H1 (cell line): Measurements from ENCODE around the gene INPP4B. TPM values are rescaled to one million over a fixed set of nuclear protein-coding genes. Genes with fewer than 3 reads are reported as not detected.

ENCODE experiments used
- CTCF ChIA-PET: fragments of 300-600 bp; sonication (Branson Sonifier 250); formaldehyde crosslinking; loops from one replicate; lab custom pipeline; 2021; ENCODE audit not compliant: partially characterized antibody; lab: Charles Lee
- POLR2A ChIA-PET: fragments of 300-600 bp; sonication (Branson Sonifier 250); formaldehyde crosslinking; loops from one replicate; lab custom pipeline; 2021; ENCODE audit warnings: inconsistent platforms; ENCODE audit not compliant: partially characterized antibody; lab: Charles Lee
- DNase-seq, 2 experiments: peaks; one replicate each; pipeline versions ENCODE4 v3.0.0 to v3.0.0-alpha.2; 2010 to 2022; ENCODE audit warnings: low spot score in 2 of 2, low read depth in 1 of 2, mixed read lengths in 1 of 2
- FAIRE-seq: peaks from 2 replicates; lab custom pipeline; 2011; peaks lifted over from hg19 to GRCh38; lab: Jason Lieb, UNC
- H2AFZ ChIP-seq: 2 replicates; pipeline ENCODE4 v1.8.1; 2012; ENCODE audit warnings: low read length, inconsistent platforms
- H2AK5ac ChIP-seq: 2 replicates; pipeline ENCODE4 v1.6.1; 2013; ENCODE audit warnings: low read depth, low read length
- H2BK120ac ChIP-seq: replicated peaks from 2 replicates; pipeline ENCODE3; 2013; ENCODE audit warnings: low read depth, low read length, inconsistent platforms
- H2BK12ac ChIP-seq: 2 replicates; pipeline ENCODE4 v1.6.1; 2013; ENCODE audit warnings: low read depth, low read length
- H2BK15ac ChIP-seq: 2 replicates; pipeline ENCODE4 v1.6.1; 2013; ENCODE audit warnings: low read length
- H2BK20ac ChIP-seq: 2 replicates; pipeline ENCODE4 v1.6.1; 2013; ENCODE audit warnings: low read length
- H2BK5ac ChIP-seq: 2 replicates; pipeline ENCODE4 v1.6.1; 2013; ENCODE audit warnings: low read depth, low read length
- H3K14ac ChIP-seq: 2 replicates; pipeline ENCODE4 v1.6.1; 2013; ENCODE audit warnings: inconsistent platforms; ENCODE audit not compliant: insufficient read length
- H3K18ac ChIP-seq: 2 replicates; pipeline ENCODE4 v1.6.1; 2013; ENCODE audit warnings: low read length; ENCODE audit errors: extremely low read depth
- H3K23ac ChIP-seq: 2 replicates; pipeline ENCODE4 v1.6.1; 2013; ENCODE audit warnings: inconsistent platforms; ENCODE audit not compliant: insufficient read length
- H3K23me2 ChIP-seq: 2 replicates; pipeline ENCODE4 v1.6.1; 2013; ENCODE audit warnings: low read depth, low read length
- H3K27ac ChIP-seq: 2 replicates; pipeline ENCODE4 v1.6.1; 2011; ENCODE audit warnings: low read depth, low read length, inconsistent platforms
- H3K27me3 ChIP-seq, 4 experiments: replicated peaks in 1 of 4; 1 replicate in 1 of 4; 2 replicates in 3 of 4; pipeline versions ENCODE4 v1.6.1 to v1.8.1; 2011 to 2013; ENCODE audit warnings: low read length in 3 of 4, mild to moderate bottlenecking in 3 of 4, inconsistent platforms in 2 of 4, mixed read lengths in 2 of 4, moderate library complexity in 1 of 4; ENCODE audit not compliant: control insufficient read depth in 3 of 4, insufficient read depth in 3 of 4; ENCODE audit errors: extremely low read depth in 1 of 4
- H3K36me3 ChIP-seq, 4 experiments: 2 replicates each; pipeline versions ENCODE4 v1.6.1 to v1.8.1; 2011 to 2013; ENCODE audit warnings: mild to moderate bottlenecking in 4 of 4, low read length in 3 of 4, moderate library complexity in 2 of 4, control low read depth in 1 of 4, inconsistent platforms in 1 of 4; ENCODE audit not compliant: insufficient read depth in 4 of 4, control insufficient read depth in 2 of 4
- H3K4ac ChIP-seq: replicated peaks from 2 replicates; pipeline ENCODE3; 2013; ENCODE audit warnings: low read length, low read depth, mixed read lengths, inconsistent platforms; ENCODE audit not compliant: insufficient read length
- H3K4me1 ChIP-seq, 4 experiments: replicated peaks in 1 of 4; 1 replicate in 1 of 4; 2 replicates in 3 of 4; pipeline versions ENCODE4 v1.6.1 to v1.8.1; 2011 to 2013; ENCODE audit warnings: low read length in 3 of 4, inconsistent platforms in 2 of 4, mixed read lengths in 1 of 4; ENCODE audit not compliant: insufficient read depth in 4 of 4, control insufficient read depth in 3 of 4
- H3K4me2 ChIP-seq, 2 experiments: 2 replicates each; pipeline versions ENCODE4 v1.6.1 to v1.8.1; 2011 to 2013; ENCODE audit warnings: low read depth in 2 of 2, low read length in 2 of 2, control low read depth in 1 of 2, inconsistent platforms in 1 of 2, mild to moderate bottlenecking in 1 of 2; ENCODE audit not compliant: insufficient read depth in 1 of 2
- H3K4me3 ChIP-seq, 4 experiments: fragments of 200-600, 300-600 bp in 1 of 4; sonication (generic), shearing (Covaris generic), sonication (Bioruptor Twin) in 1 of 4; 2 replicates each; pipeline versions ENCODE4 v1.5.1 to v1.8.1; 2011 to 2016; ENCODE audit warnings: low read length in 4 of 4, low read depth in 3 of 4, control low read depth in 2 of 4, inconsistent platforms in 2 of 4, mild to moderate bottlenecking in 2 of 4, mixed read lengths in 1 of 4, moderate library complexity in 1 of 4; ENCODE audit not compliant: insufficient read depth in 2 of 4; ENCODE audit errors: extremely low read depth in 1 of 4
- H3K56ac ChIP-seq: replicated peaks from 2 replicates; pipeline ENCODE3; 2013; ENCODE audit warnings: low read depth, mild to moderate bottlenecking, mixed read lengths, low read length, inconsistent platforms; ENCODE audit not compliant: insufficient read length
- H3K79me1 ChIP-seq: 2 replicates; pipeline ENCODE4 v1.6.1; 2013; ENCODE audit warnings: low read depth, low read length, control low read depth
- H3K79me2 ChIP-seq, 2 experiments: 2 replicates each; pipeline versions ENCODE4 v1.6.1 to v1.8.1; 2012 to 2013; ENCODE audit warnings: low read length in 2 of 2, mild to moderate bottlenecking in 2 of 2, inconsistent platforms in 1 of 2; ENCODE audit not compliant: insufficient read depth in 2 of 2, control insufficient read depth in 1 of 2
- H3K9ac ChIP-seq, 4 experiments: replicated peaks in 1 of 4; 1 replicate in 1 of 4; 2 replicates in 3 of 4; pipeline versions ENCODE4 v1.6.1 to v1.8.1; 2011 to 2013; ENCODE audit warnings: low read depth in 3 of 4, low read length in 3 of 4, control low read depth in 2 of 4, mild to moderate bottlenecking in 2 of 4, moderate library complexity in 2 of 4, inconsistent platforms in 1 of 4; ENCODE audit errors: extremely low read depth in 1 of 4
- H3K9me3 ChIP-seq, 2 experiments: 2 replicates each; pipeline versions ENCODE4 v1.6.1 to v1.8.1; 2012 to 2013; ENCODE audit warnings: mild to moderate bottlenecking in 2 of 2, moderate library complexity in 2 of 2, control low read depth in 1 of 2, inconsistent platforms in 1 of 2, low read depth in 1 of 2, low read length in 1 of 2, mixed read lengths in 1 of 2; ENCODE audit not compliant: insufficient read depth in 2 of 2
- H4K20me1 ChIP-seq, 2 experiments: replicated peaks in 1 of 2; 2 replicates each; pipeline versions ENCODE3 to v1.8.1; 2011 to 2013; ENCODE audit warnings: inconsistent platforms in 2 of 2, low read length in 2 of 2, mild to moderate bottlenecking in 1 of 2; ENCODE audit not compliant: insufficient read depth in 2 of 2, control insufficient read depth in 1 of 2
- H4K5ac ChIP-seq: 2 replicates; pipeline ENCODE4 v1.6.1; 2013; ENCODE audit warnings: low read length, low read depth, mixed read lengths, inconsistent platforms; ENCODE audit not compliant: insufficient read length
- H4K8ac ChIP-seq: 2 replicates; pipeline ENCODE4 v1.8.0; 2013; ENCODE audit warnings: mild to moderate bottlenecking, moderate library complexity, low read length, inconsistent platforms; ENCODE audit not compliant: insufficient read depth; ENCODE audit errors: extremely low read depth
- H4K91ac ChIP-seq: replicated peaks from 2 replicates; pipeline ENCODE3; 2013; ENCODE audit warnings: low read length, mixed read lengths, inconsistent platforms; ENCODE audit not compliant: insufficient read length
- EZH2 ChIP-seq: fragments of 200-600 bp; sonication (generic); IDR thresholded peaks from 2 replicates; pipeline ENCODE4 v1.7.1; 2012; ENCODE audit warnings: low read depth, mild to moderate bottlenecking, moderate library complexity, low read length, inconsistent platforms; ENCODE audit not compliant: severe bottlenecking
- WGBS, 2 experiments: shearing (Covaris generic) in 1 of 2; methylation state at CpG; one replicate each; pipeline versions ENCODE4 v1.1.6 to v1.1.7; 2013 to 2015; ENCODE audit warnings: low lambda C conversion rate in 2 of 2, mixed read lengths in 2 of 2, inconsistent platforms in 1 of 2, low coverage in 1 of 2, missing lambda C conversion rate in 1 of 2; ENCODE audit not compliant: insufficient replicate concordance in 2 of 2, insufficient coverage in 1 of 2, insufficient read length in 1 of 2; ENCODE audit errors: extremely low coverage in 1 of 2, missing lambda C conversion rate in 1 of 2; 5-methylcytosine and 5-hydroxymethylcytosine counted together
- polyA plus RNA-seq, 7 experiments: library from polyadenylated mRNA; depleted of rRNA in 3 of 7; stranded (reverse) in 5 of 7; unstranded in 2 of 7; fragments of >200 nt in 5 of 7; fragments of 200-250 nt in 2 of 7; gene quantifications; 1 replicate in 5 of 7; 2 replicates in 1 of 7; 4 replicates in 1 of 7; pipeline versions ENCODE4 v1.2.1 to v1.2.3, GENCODE V29; 2011 to 2013; ENCODE audit warnings: missing spikeins in 2 of 7, mixed read lengths in 2 of 7
- total RNA-seq: library from RNA; stranded (reverse); fragmentation: NEBNext Ultra II Directional; extraction: Animal tissue kit (Norgen Biotek cat#: 25700); gene quantifications from 2 replicates; pipeline ENCODE4 v1.2.1, GENCODE V29; 2021

INPP4B gene
- total and polyA plus RNA-seq, 2 of the 8 experiments (the other 6 are each of a cell fraction or from before 2014, with no cell fraction given): 0.11 to 0.54 TPM

DNA sequence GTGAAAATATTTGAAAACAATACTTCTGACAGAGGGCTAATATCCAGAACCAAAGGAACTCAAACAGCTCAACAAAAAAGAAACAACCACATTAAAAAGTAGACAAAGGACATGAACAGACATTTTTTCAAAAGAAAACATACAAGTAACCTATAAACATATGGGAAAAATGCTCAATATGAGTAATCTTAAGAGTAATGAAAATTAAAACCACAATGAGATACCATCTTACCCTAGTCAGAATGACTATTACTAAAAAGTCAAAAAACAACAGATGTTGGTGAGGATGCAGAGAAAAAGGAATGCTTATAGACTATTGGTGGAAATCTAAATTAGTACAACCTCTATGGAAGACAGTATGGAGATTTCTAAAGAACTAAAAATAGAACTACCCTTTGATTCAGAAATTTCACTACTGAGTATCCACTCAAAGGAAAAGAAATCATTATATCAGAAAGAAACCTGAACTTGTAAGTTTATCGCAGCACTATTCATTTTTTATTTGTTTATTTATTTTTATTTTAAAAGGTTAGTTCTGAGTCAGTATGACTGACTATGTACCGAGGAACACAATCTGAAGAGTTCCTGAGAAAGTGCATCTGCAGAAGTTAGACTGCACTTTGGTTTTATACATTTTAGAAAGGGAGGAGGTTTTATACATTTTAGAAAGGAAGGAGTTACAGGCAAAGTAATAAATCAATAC, 231.3 kb downstream of the INPP4B start:
- no peak overlapping the region for H3K4me2 ChIP-seq
- no peak overlapping the region for H4K8ac ChIP-seq
- no peaks in the 10 kb centered on the region for H3K27me3 ChIP-seq
- no peaks in the 10 kb centered on the region for H3K9me3 ChIP-seq
- no peak overlapping the region for H3K14ac ChIP-seq
- no peak overlapping the region for H2BK5ac ChIP-seq
- H2BK20ac ChIP-seq: no peak overlapping the region
- no peak overlapping the region for H3K4me3 ChIP-seq
- H4K20me1 ChIP-seq: no peaks in the 10 kb centered on the region
- H3K27ac ChIP-seq: no peak overlapping the region
- FAIRE-seq: no peak
- H3K79me1 ChIP-seq: no peaks in the 10 kb centered on the region
- H4K91ac ChIP-seq: no peak overlapping the region
- DNase-seq: no peak
- no peak overlapping the region for H4K5ac ChIP-seq
- POLR2A ChIA-PET: no interaction called here
- CTCF ChIA-PET: no interaction called here
- no peak overlapping the region for H2BK15ac ChIP-seq
- H3K56ac ChIP-seq: no peak overlapping the region
- H2BK12ac ChIP-seq: no peak overlapping the region
- TF ChIP-seq EZH2: no peak
- no peak overlapping the region for H2BK120ac ChIP-seq
- H2AFZ ChIP-seq: no peak overlapping the region
- no peak overlapping the region for H3K18ac ChIP-seq
- H3K4me1 ChIP-seq: no peaks in the 10 kb centered on the region
- WGBS, 2 experiments: 90% methylated on average over 2 of the region's 2 CpGs; no CpG with 5 or more reads in 1 of the 2 experiments
- H3K79me2 ChIP-seq: no peaks in the 10 kb centered on the region
- H2AK5ac ChIP-seq: no peak overlapping the region
- H3K23ac ChIP-seq: no peak overlapping the region
- H3K36me3 ChIP-seq: no peaks in the 10 kb centered on the region
- H3K4ac ChIP-seq: no peak overlapping the region
- H3K9ac ChIP-seq: no peak overlapping the region
- no peaks in the 10 kb centered on the region for H3K23me2 ChIP-seq
